Skeletal muscle tissue (tissue), 4 donors: ENCODE measurements around the gene EPOP. TPM values are rescaled to one million over a fixed set of nuclear protein-coding genes. Genes with fewer than 3 reads are reported as not detected.

Experiments
- H3K27ac ChIP-seq: one replicate; pipeline ENCODE4 v1.7.0; 2013; ENCODE audit warnings: mild to moderate bottlenecking, low read depth, low read length, inconsistent platforms
- H3K27me3 ChIP-seq, 3 donors: one replicate each; pipeline ENCODE4 v1.7.0; 2013; ENCODE audit warnings: low read length in 3 of 3; ENCODE audit not compliant: control insufficient read depth in 3 of 3, insufficient read depth in 3 of 3
- H3K36me3 ChIP-seq, 3 donors: one replicate each; pipeline ENCODE4 v1.7.0; 2013; ENCODE audit warnings: low read length in 3 of 3; ENCODE audit not compliant: control insufficient read depth in 3 of 3, insufficient read depth in 3 of 3
- H3K4me1 ChIP-seq, 3 donors: one replicate each; pipeline ENCODE4 v1.7.0; 2013; ENCODE audit warnings: low read length in 3 of 3, mild to moderate bottlenecking in 3 of 3; ENCODE audit not compliant: control insufficient read depth in 3 of 3, insufficient read depth in 3 of 3
- H3K4me3 ChIP-seq, 3 donors: one replicate each; pipeline ENCODE4 v1.7.0; 2013; ENCODE audit warnings: low read length in 3 of 3
- H3K9ac ChIP-seq, 3 donors: one replicate each; pipeline ENCODE4 v1.7.0; 2013; ENCODE audit warnings: low read length in 3 of 3, mild to moderate bottlenecking in 3 of 3, moderate library complexity in 2 of 3, low read depth in 1 of 3
- H3K9me3 ChIP-seq, 3 donors: one replicate each; pipeline ENCODE4 v1.7.0; 2013; ENCODE audit warnings: low read length in 3 of 3; ENCODE audit not compliant: control insufficient read depth in 3 of 3
- total RNA-seq: library from RNA; depleted of rRNA; stranded (reverse); fragments of >200 nt; gene quantifications from one replicate; pipeline ENCODE4 v1.2.3, GENCODE V29; 2014
- donor health status: Osteomylitis.

The EPOP gene
- total RNA-seq, 1 donor from 2014 or later, result 0.52 TPM

GRCh38 chr17:38677819-38678218 is 3.1 kb upstream of the EPOP start:
- Histone ChIP-seq H3K9me3 (no peaks in the 10 kb centered on the region), H3K27me3 (peaks cover 15 to 31% (median 18%) of the 10 kb centered on the region in 3 donors), H3K27ac (no peak overlapping the region), H3K9ac (no peak overlapping the region), H3K4me1 (peaks cover 9 to 17% (median 10%) of the 10 kb centered on the region in 3 donors), H3K4me3 (no peak overlapping the region), H3K36me3 (no peaks in the 10 kb centered on the region)

GRCh38 chr17:38676706-38677504 is 2.1 kb upstream of the EPOP start:
- no peaks in the 10 kb centered on the region for H3K9me3 ChIP-seq
- H3K36me3 ChIP-seq, result no peaks in the 10 kb centered on the region
- H3K4me3 ChIP-seq, result peak overlapping the region in 2 of 3 donors; percentile 10 to 30
- peaks cover 9 to 17% (median 10%) of the 10 kb centered on the region in 3 donors for H3K4me1 ChIP-seq
- H3K9ac ChIP-seq, result peak overlapping the region in 2 of 3 donors; percentile 3 to 16
- H3K27ac ChIP-seq, result no peak overlapping the region
- H3K27me3 ChIP-seq, result peaks cover 23 to 40% (median 26%) of the 10 kb centered on the region in 3 donors

GRCh38 chr17:38674014-38674748 is 576 bp downstream of the EPOP start:
- Histone ChIP-seq H3K36me3 (no peaks in the 10 kb centered on the region), H3K4me1 (peaks cover 9 to 17% (median 10%) of the 10 kb centered on the region in 3 donors), H3K27me3 (peaks cover 42 to 59% (median 46%) of the 10 kb centered on the region in 3 donors), H3K4me3 (peak overlapping the region in 2 of 3 donors; percentile 41 to 49), H3K9ac (peak overlapping the region in 2 of 3 donors; percentile 6 to 54), H3K27ac (no peak overlapping the region), H3K9me3 (no peaks in the 10 kb centered on the region)

GRCh38 chr17:38673707-38674013 is 1.1 kb downstream of the EPOP start:
- peaks cover 9 to 17% (median 10%) of the 10 kb centered on the region in 3 donors for H3K4me1 ChIP-seq
- H3K27ac ChIP-seq, result no peak overlapping the region
- H3K4me3 ChIP-seq, result peak overlapping the region in 1 of 3 donors; percentile 49
- H3K36me3 ChIP-seq, result no peaks in the 10 kb centered on the region
- no peak overlapping the region for H3K9ac ChIP-seq
- peaks cover 45 to 64% (median 47%) of the 10 kb centered on the region in 3 donors for H3K27me3 ChIP-seq
- no peaks in the 10 kb centered on the region for H3K9me3 ChIP-seq

GRCh38 chr17:38672788-38673706 is 1.7 kb downstream of the EPOP start:
- H3K27me3 ChIP-seq, result peaks cover 47 to 66% (median 48%) of the 10 kb centered on the region in 3 donors
- no peak overlapping the region for H3K4me3 ChIP-seq

GRCh38 chr17:38671939-38672720 is 2.6 kb downstream of the EPOP start:
- H3K9me3 ChIP-seq, result no peaks in the 10 kb centered on the region
- peaks cover 9 to 13% (median 10%) of the 10 kb centered on the region in 3 donors for H3K4me1 ChIP-seq
- no peak overlapping the region for H3K27ac ChIP-seq
- no peak overlapping the region for H3K4me3 ChIP-seq
- H3K9ac ChIP-seq, result no peak overlapping the region
- peaks cover 48 to 66% (median 50%) of the 10 kb centered on the region in 3 donors for H3K27me3 ChIP-seq
- H3K36me3 ChIP-seq, result no peaks in the 10 kb centered on the region

More at GRCh38 chr17:38672788-38673706, 1.7 kb downstream of the EPOP start:
- Histone ChIP-seq H3K9ac (no peak overlapping the region), H3K36me3 (no peaks in the 10 kb centered on the region), H3K9me3 (no peaks in the 10 kb centered on the region), H3K4me1 (peaks cover 9 to 17% (median 10%) of the 10 kb centered on the region in 3 donors), H3K27ac (no peak overlapping the region)

GRCh38 chr17:38669520-38669919 is 5.2 kb downstream of the EPOP start:
- no peaks in the 10 kb centered on the region for H3K9me3 ChIP-seq
- peaks cover 4 to 5% (median 5%) of the 10 kb centered on the region in 3 donors for H3K4me1 ChIP-seq
- H3K27ac ChIP-seq, result no peak overlapping the region
- no peak overlapping the region for H3K9ac ChIP-seq
- H3K36me3 ChIP-seq, result no peaks in the 10 kb centered on the region
- peaks cover 43 to 54% (median 49%) of the 10 kb centered on the region in 3 donors for H3K27me3 ChIP-seq
- H3K4me3 ChIP-seq, result no peak overlapping the region

- Histone ChIP-seq H3K9me3 (no peaks in the 10 kb centered on the region), H3K27me3 (peaks cover 35 to 48% (median 42%) of the 10 kb centered on the region in 3 donors), H3K4me1 (no peaks in the 10 kb centered on the region), H3K9ac (no peak overlapping the region), H3K36me3 (no peaks in the 10 kb centered on the region), H3K4me3 (no peak overlapping the region), H3K27ac (no peak overlapping the region)
Observed at GRCh38 chr17:38667787-38668122, 7.0 kb downstream of the EPOP start.
